Fibroblast of mammary gland (primary cell): ENCODE results near the gene LDLRAD4.
A peak's percentile ranks its signal among the peaks of the same experiment; 100 is the strongest.

ENCODE experiments used
- DNase-seq: peaks from one replicate; pipeline ENCODE4 v3.0.0-alpha.2; 2010; ENCODE audit warnings: low read depth
- H3K4me3 ChIP-seq: 2 replicates; pipeline ENCODE4 v1.5.1; 2011; ENCODE audit warnings: low read depth, mild to moderate bottlenecking, low read length, moderate library complexity; ENCODE audit not compliant: control insufficient read depth
- TF ChIP-seq, protein P1 (sequence below): conservative IDR thresholded peaks from 2 replicates; pipeline ENCODE4 v1.5.1; 2011; ENCODE audit warnings: low read depth, low read length, inconsistent platforms; ENCODE audit not compliant: control insufficient read depth, insufficient read depth

LDLRAD4 gene

DNA sequence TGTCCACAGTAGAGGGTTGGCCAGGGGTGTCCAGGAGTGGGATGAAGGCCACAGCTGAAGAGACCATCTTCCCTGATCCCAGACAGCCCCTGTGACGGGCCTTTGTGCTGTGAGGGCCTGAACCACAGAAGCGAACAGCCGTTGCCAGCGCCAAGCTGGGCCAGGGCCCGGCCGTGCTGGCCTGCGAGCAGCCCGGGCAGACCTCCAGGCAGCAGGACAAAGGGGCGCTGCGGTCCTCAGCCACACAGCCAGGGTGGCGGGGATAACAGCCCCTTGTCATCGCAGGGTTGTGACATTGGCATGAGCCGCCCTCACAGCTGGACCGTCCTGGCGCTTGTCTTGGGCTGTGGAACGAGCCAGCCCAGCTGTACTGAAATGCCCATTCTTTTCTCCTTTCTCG lies 346.7 kb downstream of the LDLRAD4 start:
- no peak overlapping the region for H3K4me3 ChIP-seq
- DNase-seq, result no peak
- TF ChIP-seq, protein P1, sequence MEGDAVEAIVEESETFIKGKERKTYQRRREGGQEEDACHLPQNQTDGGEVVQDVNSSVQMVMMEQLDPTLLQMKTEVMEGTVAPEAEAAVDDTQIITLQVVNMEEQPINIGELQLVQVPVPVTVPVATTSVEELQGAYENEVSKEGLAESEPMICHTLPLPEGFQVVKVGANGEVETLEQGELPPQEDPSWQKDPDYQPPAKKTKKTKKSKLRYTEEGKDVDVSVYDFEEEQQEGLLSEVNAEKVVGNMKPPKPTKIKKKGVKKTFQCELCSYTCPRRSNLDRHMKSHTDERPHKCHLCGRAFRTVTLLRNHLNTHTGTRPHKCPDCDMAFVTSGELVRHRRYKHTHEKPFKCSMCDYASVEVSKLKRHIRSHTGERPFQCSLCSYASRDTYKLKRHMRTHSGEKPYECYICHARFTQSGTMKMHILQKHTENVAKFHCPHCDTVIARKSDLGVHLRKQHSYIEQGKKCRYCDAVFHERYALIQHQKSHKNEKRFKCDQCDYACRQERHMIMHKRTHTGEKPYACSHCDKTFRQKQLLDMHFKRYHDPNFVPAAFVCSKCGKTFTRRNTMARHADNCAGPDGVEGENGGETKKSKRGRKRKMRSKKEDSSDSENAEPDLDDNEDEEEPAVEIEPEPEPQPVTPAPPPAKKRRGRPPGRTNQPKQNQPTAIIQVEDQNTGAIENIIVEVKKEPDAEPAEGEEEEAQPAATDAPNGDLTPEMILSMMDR, result no peak

DNA sequence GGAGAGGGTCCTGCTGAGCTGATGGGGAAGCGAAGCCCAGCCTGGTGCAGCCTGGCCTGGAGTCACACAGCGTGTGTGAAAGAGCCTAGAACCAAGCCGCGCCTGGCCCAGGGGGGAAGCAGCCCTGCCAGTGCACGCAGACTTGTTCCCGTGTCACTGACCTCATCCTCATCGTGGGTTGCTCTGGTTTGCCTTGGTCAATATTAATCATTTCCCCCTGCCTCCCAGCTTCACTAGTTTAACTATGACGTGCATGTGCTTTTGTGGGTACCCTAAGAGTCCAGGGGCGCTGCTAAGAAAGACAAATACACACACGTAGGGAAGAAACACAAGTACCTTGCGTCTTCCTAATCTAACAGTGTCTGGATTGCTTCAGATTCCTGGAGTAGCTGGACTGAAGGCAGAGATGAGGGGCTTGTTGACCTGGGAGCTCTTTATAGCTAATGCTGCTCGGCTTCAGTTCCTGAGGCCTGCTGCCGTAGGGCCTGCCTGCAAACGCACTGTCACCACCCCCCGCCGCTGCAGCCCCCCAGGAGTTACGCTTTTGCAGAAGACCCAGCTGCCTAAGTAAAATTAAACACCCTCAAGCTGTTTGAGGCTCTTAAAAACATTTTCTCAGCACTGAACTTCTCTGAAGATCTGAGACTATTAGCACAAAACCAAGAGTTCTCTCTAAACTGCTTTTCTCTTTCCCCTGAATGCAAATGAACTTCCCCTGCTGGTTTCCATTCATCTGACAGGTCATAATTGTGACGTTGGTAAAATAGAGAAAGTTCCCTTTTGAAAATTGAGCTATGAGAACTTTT lies 348.6 kb downstream of the LDLRAD4 start:
- no peak overlapping the region for H3K4me3 ChIP-seq
- TF ChIP-seq, protein P1, result no peak
- DNase-seq, result no peak

DNA sequence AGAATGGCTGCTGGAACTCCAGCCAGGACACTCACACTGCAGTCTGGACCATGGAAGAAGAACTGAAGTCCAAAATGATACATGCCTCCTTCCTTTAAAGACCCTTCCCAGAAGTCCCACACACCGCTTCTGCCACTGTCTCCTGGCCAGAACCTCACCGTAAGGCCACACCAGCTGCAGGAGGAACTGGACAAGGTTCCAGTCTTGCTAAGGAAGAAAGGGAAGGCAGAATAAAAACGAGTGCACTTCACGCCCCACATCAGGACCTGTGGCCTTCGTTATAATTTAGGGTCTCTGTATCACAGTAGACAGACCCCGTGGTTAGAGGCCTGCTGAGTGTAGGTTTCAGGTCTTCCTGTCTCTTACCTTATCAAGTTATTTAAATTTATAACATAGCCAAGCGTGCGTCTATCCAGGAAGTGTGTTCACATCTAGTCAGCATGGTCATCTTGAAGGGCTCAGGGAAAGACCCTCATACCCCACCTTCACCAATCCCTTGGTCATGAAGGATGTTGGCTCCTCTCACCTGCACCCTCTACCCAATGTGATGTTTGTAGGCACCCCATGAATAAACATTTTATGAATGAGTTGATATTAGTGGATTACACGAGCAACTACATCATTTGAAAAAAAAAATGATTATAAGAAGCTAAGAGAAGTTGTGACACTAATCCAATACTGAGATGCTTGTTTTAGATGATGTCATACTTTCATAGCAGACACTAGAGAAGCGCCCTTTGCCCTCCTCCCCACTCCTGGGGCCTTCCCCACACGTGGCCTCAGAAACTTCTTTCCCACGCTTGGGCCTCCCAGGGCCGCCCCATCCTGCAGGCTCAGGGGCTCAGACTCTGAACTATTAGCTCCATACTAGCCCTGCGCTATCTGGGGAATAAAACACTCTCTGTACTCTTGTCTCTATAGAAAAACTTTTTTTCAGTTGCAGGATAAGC lies 350.2 kb downstream of the LDLRAD4 start:
- no peak overlapping the region for H3K4me3 ChIP-seq
- TF ChIP-seq, protein P1, result no peak
- peak; percentile 27 for DNase-seq

DNA sequence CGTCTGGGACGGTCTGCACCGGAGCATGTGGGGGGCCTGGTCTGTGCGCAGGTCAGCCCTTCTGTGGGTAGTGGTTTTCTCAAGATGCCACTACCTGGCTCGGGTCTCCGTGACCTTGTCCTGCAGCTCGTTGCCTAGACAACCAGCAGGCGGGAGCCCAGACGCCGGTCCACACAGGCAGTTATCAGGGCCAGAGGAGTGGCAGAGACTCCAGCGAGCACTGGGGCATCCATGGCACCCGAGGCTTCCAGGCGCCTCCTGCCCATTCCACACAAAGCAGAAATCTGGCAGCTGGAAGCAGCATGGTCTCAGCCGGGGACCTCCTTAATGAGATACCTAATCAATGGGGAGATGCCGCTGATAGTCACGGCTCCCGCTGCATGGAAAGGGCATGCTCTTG lies 351.7 kb downstream of the LDLRAD4 start:
- H3K4me3 ChIP-seq, result no peak overlapping the region

DNA sequence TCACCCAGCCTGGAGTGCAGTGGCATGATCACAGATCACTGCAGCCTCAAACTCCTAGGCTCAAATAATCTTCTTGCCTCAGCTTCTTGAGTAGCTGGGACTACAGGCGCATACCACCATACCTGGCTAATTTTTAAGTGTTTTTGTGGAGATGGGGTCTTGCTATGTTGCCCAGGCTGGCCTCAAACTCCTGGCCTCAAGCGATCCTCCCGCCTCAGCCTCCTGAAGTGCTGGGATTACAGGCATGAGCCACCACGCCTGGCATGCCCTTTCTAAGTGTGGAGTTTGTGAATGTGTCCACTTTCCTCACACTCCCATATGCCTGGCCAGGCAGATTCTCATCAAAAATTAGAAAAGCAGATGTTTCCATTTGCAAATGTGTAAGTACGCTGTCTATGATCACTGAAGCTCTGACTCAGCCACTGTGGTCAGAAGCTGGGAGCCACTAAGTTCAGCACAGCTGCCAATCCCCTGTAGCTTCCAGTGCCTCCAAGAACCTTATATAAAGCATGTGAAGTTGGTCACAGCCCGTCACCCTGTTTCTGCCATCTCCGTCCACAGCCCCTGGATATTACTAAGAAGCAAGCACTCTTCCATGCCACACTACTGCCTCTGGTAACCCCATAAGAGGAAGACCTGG lies 352.4 kb downstream of the LDLRAD4 start:
- TF ChIP-seq, protein P1, result no peak
- DNase-seq, result peak; percentile 17
- H3K4me3 ChIP-seq, result no peak overlapping the region

More for the DNA sequence above, 351.7 kb downstream of the LDLRAD4 start:
- TF ChIP-seq, protein P1, result no peak
- DNase-seq, result no peak

DNA sequence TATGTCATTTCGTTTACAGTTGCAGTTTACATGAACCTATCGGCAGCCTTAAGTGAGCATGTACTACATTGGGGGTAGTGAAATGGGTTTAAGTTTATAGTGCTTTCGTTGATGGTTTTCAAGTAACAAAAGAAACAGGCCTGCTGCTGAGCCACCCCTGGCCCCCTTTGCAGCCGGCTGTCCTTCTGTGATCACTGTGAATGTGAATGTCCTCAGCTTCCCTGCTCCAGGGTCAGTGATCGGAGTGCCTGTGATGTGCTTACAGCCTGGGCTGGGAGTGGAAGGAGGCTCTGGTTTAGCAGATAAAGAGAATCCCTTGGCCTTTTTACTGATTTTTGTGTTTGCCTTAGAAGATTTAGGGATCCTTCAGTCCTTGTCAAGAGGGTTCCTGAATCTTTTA lies 353.6 kb downstream of the LDLRAD4 start:
- H3K4me3 ChIP-seq, result no peak overlapping the region
- TF ChIP-seq, protein P1, result no peak
- no peak for DNase-seq
